Choroid plexus epithelial cell (primary cell): ENCODE measurements around the gene DYNLL1.

Experiments used
- DNase-seq: peaks from one replicate; pipeline ENCODE4 v3.0.0-alpha.2; 2010; ENCODE audit warnings: low read depth
- H3K4me3 ChIP-seq: 2 replicates; pipeline ENCODE4 v1.5.1; 2011; ENCODE audit warnings: low read depth, mild to moderate bottlenecking, control low read depth, low read length, moderate library complexity
- TF ChIP-seq, protein P1 (sequence below): conservative IDR thresholded peaks from 2 replicates; pipeline ENCODE4 v1.5.1; 2011; ENCODE audit warnings: low read depth, mild to moderate bottlenecking, control low read depth, inconsistent platforms, low read length, moderate library complexity

Gene DYNLL1

DNA sequence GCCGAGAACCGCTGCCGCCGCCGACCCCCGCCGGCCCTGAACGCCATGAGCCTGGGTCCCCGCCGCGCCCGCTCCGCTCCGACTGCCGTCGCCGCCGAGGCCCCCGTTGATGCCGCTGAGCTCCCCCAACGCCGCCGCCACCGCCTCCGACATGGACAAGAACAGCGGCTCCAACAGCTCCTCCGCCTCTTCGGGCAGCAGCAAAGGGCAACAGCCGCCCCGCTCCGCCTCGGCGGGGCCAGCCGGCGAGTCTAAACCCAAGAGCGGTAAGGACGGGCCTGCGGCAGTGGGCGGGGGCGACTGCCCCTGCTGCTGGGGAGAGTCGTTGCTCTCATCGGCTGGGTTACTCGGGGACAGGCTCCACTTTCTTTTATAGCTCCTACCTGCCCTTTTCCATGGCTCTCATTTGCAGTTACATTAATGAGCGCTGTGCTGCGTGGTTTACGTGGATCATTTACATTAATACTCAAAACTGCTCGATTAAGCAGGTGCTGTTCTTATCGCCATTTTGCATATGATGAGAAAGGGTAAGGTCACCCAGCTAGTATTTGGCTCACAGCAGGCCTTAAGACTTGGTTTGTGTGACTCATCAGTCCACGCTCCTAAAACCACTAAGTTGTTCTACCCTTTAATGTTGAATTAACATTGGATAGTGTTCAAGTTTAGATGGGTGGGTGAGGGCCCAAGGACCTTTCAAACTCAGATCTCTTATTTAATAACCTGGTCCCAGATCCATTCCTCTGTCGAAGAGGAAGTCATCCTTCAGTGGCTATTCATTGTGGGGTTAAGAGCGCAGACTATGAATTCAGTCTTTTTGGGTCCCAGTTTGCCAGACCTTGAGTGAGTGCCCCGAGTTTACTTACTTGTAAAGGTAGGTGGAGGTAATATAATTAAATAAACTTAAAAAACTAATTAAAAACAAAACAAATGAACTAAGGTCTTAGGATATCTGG is 39.1 kb downstream of the DYNLL1 start:
- TF ChIP-seq, protein P1, sequence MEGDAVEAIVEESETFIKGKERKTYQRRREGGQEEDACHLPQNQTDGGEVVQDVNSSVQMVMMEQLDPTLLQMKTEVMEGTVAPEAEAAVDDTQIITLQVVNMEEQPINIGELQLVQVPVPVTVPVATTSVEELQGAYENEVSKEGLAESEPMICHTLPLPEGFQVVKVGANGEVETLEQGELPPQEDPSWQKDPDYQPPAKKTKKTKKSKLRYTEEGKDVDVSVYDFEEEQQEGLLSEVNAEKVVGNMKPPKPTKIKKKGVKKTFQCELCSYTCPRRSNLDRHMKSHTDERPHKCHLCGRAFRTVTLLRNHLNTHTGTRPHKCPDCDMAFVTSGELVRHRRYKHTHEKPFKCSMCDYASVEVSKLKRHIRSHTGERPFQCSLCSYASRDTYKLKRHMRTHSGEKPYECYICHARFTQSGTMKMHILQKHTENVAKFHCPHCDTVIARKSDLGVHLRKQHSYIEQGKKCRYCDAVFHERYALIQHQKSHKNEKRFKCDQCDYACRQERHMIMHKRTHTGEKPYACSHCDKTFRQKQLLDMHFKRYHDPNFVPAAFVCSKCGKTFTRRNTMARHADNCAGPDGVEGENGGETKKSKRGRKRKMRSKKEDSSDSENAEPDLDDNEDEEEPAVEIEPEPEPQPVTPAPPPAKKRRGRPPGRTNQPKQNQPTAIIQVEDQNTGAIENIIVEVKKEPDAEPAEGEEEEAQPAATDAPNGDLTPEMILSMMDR = no peak
- DNase-seq = peak; percentile 89

DNA sequence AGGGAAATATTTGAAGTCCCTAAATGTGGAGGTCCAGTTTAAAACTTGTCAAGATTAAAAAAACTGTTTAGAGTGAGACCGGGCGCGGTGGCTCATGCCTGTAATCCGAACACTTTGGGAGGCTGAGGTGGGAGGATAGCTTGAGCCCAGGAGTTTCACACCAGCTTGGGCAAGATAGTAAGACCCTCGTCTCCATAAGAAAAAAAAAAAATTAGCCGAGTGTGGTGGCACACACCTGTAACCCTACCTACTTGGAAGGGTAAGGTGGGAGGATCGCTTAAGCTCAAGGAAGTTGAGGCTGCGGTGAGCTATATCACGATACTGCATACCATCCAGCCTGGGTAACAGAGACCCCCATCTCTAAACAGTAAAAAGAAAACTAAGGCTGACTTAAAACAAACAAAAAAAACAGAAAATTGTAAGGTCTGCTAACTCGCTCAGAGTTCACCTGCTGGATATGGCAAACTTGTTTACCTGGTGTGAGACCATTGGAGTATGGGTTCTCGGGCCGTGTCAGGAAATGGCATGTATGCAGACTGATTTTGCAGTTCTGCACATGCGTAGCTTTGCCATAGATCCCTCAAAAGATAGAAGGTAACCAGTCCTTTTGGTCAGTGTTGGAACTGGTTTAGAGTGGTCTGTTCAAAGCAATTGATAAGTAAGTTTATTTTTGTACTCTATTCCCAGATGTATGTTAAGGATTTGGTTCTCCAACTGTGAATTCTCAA is 40.3 kb downstream of the DYNLL1 start:
- no peak for DNase-seq
- H3K4me3 ChIP-seq = peak overlapping the region; percentile 93
- TF ChIP-seq, protein P1 = no peak

More for the DNA sequence above, 39.1 kb downstream of the DYNLL1 start:
- peak overlapping the region; percentile 93 for H3K4me3 ChIP-seq

DNA sequence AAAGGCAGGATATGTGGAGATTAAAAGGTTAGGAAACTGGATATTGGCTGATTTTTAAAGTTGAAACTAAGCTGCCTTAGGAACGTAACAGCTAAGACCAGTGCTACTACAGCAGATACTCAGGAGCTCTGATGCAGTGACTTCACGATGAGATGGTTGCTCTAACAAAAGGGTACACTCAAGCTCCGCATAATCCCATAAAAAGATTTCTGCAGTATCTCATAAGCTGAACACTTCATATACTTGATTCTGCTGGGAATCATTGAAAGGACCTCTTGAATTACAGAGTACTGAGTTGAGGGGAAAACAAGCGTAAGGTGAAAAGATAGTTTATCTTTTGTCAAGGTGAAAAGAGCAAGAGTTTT is 41.9 kb downstream of the DYNLL1 start:
- TF ChIP-seq, protein P1 = no peak
- H3K4me3 ChIP-seq = no peak overlapping the region
- DNase-seq = no peak

DNA sequence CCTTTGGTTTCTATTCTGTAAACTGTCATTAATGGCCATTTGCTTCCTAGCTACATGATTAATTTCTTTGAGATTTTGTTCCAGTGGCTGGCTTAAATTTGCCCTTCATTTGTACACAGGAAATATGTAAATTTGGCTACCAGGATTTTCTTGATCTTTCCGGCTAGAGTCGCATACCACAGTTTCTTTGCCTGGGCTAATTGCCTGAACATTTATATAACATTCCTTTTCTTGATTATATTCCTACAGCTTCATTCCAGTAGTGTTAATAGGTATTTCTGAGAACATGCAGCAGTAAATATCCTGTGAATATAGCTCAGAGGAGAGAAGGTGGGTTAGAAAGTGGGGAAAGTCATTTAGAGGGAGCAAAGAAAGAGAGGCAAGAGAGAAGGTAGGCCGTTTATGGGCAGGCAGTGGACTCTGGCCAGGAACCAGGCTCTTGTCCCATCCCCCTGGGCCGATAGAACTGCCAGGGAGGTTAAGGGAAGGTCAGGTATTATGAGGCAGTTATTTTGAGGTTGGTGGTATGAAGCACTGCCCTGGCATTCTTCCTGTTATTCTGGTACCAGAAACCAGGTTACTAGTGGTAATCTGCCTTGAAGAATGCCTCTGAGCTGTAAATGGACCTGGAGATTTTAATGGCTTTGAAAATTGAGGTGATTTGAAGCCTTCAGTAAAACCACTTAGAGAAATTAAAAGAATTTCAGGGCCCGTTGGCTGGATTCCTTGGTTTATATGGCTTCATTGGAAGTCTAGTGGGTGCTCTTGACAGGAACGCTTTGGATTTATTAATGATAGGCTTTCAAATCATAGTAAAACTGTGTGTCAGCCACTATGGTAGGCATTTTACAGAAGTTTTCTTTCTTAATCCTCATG is 42.6 kb downstream of the DYNLL1 start:
- TF ChIP-seq, protein P1 = no peak
- peak; percentile 49 for DNase-seq
- peak overlapping the region; percentile 2 for H3K4me3 ChIP-seq

DNA sequence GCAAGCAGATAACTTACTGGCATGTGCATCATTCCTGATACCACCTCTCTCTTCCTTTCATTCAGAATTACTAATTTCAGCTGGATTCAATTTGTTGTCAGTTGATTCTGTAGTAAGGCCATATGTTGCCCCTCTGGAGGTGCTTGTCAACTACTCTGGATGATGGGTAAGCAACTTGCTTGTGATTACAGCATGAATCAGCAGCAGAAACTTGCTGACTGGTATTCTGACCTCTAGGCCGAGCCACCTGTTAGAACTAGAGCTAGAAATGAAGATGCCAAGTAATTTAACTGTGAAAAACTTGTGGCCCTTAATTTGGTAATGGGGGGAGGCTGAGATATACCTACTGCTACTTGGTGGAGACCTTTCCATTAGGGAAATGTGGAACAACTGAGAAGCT is 43.4 kb downstream of the DYNLL1 start:
- no peak overlapping the region for H3K4me3 ChIP-seq
- peak; percentile 38 for DNase-seq
- TF ChIP-seq, protein P1 = no peak

DNA sequence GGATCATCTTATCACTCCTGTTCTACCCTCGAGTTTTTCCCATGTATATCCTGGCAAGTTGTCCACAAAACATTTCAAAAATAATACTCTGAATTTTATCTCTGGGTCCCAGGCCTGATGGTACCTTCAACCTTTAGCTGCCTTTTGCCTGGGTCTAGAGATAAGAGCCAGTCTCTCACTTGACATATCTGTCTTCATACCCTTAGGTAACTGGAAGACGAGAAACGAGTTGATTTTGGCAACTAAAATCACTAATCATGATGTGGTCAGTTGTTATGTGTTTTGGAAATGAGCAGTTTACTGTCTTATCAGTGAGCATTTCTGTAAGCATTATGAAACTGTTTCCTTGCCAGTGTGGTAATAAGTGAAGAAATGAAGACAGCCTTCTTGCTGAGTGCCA is 44.5 kb downstream of the DYNLL1 start:
- TF ChIP-seq, protein P1 = no peak
- peak; percentile 75 for DNase-seq
- H3K4me3 ChIP-seq = no peak overlapping the region
